ENCODE results near the gene SHISA6.

Gene SHISA6

GRCh38 chr17:11242411-11242810 lies 1.4 kb downstream of the SHISA6 start:
- TF ChIP-seq CTCF (conservative IDR thresholded peaks at IDR 0.05; ENCODE audit: low read depth, low read length): no peak
- H3K4me3 ChIP-seq (ENCODE audit: low read depth, low read length): no peak overlapping the region
- no peak for DNase-seq (ENCODE audit: low read depth)

- H3K4me3 ChIP-seq (ENCODE audit: low read depth, low read length): no peak overlapping the region
- TF ChIP-seq CTCF (conservative IDR thresholded peaks at IDR 0.05; ENCODE audit: low read depth, low read length): no peak
- DNase-seq (ENCODE audit: low read depth): no peak
Measured at GRCh38 chr17:11244776-11245175, 3.8 kb downstream of the SHISA6 start.

- DNase-seq (ENCODE audit: low read depth): no peak
- no peak for TF ChIP-seq CTCF (conservative IDR thresholded peaks at IDR 0.05; ENCODE audit: low read depth, low read length)
- H3K4me3 ChIP-seq (ENCODE audit: low read depth, low read length): no peak overlapping the region
Measured at GRCh38 chr17:11245187-11245586, 4.2 kb downstream of the SHISA6 start.

- no peak for DNase-seq (ENCODE audit: low read depth)
- no peak for TF ChIP-seq CTCF (conservative IDR thresholded peaks at IDR 0.05; ENCODE audit: low read depth, low read length)
- H3K4me3 ChIP-seq (ENCODE audit: low read depth, low read length): no peak overlapping the region
Measured at GRCh38 chr17:11245791-11246190, 4.8 kb downstream of the SHISA6 start.

- DNase-seq (ENCODE audit: low read depth): no peak
- no peak overlapping the region for H3K4me3 ChIP-seq (ENCODE audit: low read depth, low read length)
- no peak for TF ChIP-seq CTCF (conservative IDR thresholded peaks at IDR 0.05; ENCODE audit: low read depth, low read length)
Measured at GRCh38 chr17:11250161-11250560, 9.1 kb downstream of the SHISA6 start.

- H3K4me3 ChIP-seq (ENCODE audit: low read depth, low read length): no peak overlapping the region
- TF ChIP-seq CTCF (conservative IDR thresholded peaks at IDR 0.05; ENCODE audit: low read depth, low read length): no peak
- no peak for DNase-seq (ENCODE audit: low read depth)
Measured at GRCh38 chr17:11251561-11252107, 10.6 kb downstream of the SHISA6 start.

- no peak for TF ChIP-seq CTCF (conservative IDR thresholded peaks at IDR 0.05; ENCODE audit: low read depth, low read length)
- H3K4me3 ChIP-seq (ENCODE audit: low read depth, low read length): no peak overlapping the region
- no peak for DNase-seq (ENCODE audit: low read depth)
Measured at GRCh38 chr17:11252146-11252545, 11.1 kb downstream of the SHISA6 start.
